Endometrial microvascular endothelial cells (primary cell): Measurements from ENCODE around the gene PERM1. TPM values are rescaled to one million over a fixed set of nuclear protein-coding genes. Genes with fewer than 3 reads are reported as not detected.
"Not testable (repeated sequence)": the region's sequence is repeated elsewhere in the genome, so short reads cannot be mapped to it uniquely, and the experiment has no call there.

Experiments used
- in situ Hi-C: cut with HindIII; loops from 2 replicates; pipeline ENCODE4 v1.10.0; 2017; ENCODE audit warnings: low sequenced_read_pairs, low pct_unique_long_range_greater_than_20kb; ENCODE audit errors: inconsistent ontology term
- total RNA-seq: library from RNA; depleted of rRNA; stranded (reverse); fragments of >200 nt; gene quantifications from one replicate; pipeline ENCODE4 v1.2.3, GENCODE V29; 2015; ENCODE audit errors: inconsistent ontology term

Gene PERM1
- total RNA-seq, 1 donor from 2014 or later, result not detected

DNA sequence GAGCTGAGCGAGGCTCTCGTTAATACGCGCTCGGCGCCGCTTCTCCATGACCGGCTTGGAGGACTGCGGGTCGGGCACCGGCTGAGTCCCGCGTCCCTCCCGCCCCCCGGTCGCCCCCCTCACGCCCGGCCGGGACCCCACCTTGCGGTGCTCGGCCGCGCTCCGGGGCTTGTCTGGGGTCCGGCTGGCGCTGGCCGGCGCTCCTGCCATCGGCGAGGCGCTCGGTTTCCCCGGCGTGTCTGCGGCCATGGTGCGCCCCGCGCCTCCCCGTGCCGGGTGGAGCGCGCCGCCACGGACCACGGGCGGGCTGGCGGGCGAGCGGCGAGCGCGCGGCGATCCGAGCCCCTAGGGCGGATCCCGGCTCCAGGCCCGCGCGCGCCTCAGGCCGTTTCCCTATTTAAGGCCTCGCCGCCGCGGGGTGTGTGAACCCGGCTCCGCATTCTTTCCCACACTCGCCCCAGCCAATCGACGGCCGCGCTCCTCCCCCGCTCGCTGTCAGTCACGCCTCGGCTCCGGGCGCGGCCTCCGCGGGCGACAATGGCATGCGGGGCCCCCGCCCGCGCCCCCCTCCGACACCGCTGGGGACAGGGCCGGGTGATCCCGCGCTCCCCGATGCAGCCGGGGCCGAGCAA lies 17.9 kb upstream of the PERM1 start, which contains the start of gene HES4:
TSS of gene HES4 (minus strand) at position 373 of the 632 bp plus-strand sequence. CDS start at position 249, 124 bp downstream.
- in situ Hi-C loops, result no loop called here

DNA sequence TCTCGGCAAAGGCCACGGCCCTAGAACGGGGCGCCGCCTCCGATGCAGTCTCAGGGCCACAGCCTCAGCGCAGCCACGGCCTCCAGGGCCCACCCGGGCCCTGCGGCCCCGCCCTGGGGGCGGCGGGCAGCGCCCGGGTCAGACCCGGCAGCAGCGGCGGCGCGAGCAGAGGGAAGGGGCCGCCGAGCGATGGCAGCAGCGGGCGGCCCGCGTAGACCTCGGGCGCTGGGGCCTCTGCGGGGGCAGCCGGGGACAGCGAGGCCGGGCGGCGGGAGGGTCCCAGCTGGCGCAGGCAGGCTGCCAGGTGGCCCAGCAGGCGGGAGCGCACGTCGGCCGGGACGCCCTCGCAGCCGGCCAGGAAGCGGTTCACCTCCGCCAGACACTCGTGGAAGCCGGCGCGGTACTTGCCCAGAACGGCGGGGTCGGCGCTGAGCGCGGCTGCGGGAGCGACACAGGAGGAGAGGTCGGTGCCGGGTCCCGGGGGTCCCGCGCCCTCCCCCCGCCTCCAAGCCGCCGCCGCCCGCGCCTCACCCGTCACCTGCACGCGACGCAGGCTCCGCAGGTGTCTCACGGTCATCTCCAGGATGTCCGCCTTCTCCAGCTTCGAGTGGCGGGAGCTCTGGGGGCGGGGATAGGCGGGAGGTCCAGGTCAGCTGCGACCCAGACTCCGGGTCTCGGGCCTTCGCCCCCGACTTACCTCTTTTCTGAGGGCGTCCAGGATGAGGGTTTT lies 17.3 kb upstream of the PERM1 start:
- in situ Hi-C loops, result no loop called here

DNA sequence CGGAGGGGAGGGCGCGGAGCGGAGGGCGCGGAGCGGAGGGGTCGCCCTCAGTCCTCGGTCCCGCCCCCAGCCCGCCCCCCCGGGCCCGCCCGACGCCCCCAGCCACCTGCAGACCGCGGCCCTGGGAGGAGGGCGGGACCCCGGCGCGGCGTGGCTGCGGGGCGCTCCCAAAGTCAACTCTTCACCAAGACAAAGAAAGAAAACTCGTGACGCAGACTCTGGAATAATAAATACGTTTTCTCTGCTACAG lies 16.8 kb upstream of the PERM1 start:
- in situ Hi-C loops, result no loop called here

DNA sequence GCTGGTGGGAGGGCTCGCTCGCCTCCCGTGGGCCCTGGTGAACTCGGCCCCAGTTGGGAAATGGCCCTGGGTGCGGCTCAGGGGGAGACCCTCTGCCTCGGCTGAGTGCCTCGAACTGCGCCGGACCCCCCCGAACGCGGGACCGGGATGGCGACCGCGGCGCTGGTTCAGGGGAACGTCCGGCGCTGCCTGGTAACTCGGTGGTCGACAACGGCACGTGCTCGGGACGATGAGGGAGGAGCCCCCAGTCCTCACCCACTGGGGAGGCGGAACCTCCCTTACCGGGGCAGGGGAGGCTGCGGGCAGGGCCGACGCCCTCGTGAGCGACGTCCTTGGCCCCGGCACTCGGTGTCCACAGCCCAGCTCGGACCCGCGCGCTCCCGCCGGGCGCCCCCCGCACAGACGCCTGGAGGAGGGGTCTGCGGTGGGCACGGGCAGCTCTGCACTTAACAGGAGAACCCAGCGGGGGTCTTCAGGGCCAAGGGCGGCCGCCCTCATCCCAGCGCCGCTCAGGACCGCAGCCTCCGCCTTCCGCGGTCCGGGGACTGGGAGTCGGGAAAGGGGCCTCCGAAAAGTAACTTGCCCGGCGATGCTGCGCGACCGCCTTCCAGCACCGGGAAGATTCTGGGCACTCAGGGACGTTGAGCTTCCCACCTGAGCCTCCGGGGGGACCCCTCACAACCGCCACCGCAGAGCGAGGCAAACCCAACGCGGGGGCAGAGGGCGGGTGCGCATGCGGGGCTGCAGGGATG lies 16.3 kb upstream of the PERM1 start:
- in situ Hi-C loops, result no loop called here

DNA sequence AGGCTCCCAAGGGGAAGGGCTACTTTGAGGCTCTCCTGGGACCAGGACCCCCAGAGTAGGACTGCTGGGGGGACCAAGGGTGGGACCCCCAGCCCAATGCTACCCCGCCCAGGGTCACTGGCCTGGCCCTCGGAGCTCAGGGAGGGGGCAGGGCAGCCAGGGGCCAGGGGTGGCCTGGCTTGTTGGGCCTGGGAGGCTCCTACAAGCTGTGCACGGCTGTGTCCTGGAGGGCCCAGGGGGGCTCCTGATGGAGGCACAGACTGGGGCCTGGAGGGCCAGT lies 15.8 kb upstream of the PERM1 start:
- in situ Hi-C loops, result no loop called here

DNA sequence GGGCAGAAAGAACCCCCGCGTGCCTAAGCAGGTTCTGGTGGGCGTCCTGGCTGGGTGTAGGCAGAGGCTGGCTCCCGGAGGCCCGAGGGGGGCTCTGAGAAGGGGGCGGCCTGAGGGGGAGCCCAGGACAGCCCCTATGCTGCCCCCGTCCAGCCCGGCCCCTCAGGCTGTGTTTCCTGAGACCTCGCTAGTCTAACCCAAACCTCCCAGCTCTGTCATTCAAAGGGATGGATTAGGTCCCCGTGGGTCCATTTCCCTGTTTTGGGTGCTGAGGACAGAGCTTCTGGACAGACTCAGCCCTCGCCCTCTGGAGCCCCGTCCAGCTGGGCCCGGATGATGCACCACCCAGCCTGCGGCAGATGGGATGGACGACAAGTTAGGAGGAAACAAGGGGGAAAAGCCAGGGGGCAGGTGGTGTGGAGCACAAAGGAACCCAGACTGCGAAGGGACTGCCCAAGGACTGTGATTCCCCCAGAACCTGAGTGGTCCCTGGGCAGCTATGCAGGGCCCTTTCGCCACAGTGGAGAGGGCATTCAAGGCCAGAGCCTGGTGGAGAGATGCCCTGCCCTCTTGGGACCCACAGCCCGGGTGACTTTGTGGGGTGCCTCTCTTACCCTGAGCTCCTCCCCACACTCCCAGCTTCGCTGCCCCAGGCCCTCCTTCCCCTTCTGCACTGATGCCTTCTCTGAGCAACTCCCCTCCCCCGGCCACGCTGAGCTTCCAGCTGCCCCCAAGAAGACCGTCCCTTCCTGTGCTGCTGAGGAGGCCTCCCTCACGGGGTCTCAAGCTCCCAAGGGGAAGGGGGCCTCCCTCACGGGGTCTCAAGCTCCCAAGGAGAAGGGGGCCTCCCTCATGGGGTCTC lies 15.2 kb upstream of the PERM1 start:
- in situ Hi-C loops, result no loop called here

DNA sequence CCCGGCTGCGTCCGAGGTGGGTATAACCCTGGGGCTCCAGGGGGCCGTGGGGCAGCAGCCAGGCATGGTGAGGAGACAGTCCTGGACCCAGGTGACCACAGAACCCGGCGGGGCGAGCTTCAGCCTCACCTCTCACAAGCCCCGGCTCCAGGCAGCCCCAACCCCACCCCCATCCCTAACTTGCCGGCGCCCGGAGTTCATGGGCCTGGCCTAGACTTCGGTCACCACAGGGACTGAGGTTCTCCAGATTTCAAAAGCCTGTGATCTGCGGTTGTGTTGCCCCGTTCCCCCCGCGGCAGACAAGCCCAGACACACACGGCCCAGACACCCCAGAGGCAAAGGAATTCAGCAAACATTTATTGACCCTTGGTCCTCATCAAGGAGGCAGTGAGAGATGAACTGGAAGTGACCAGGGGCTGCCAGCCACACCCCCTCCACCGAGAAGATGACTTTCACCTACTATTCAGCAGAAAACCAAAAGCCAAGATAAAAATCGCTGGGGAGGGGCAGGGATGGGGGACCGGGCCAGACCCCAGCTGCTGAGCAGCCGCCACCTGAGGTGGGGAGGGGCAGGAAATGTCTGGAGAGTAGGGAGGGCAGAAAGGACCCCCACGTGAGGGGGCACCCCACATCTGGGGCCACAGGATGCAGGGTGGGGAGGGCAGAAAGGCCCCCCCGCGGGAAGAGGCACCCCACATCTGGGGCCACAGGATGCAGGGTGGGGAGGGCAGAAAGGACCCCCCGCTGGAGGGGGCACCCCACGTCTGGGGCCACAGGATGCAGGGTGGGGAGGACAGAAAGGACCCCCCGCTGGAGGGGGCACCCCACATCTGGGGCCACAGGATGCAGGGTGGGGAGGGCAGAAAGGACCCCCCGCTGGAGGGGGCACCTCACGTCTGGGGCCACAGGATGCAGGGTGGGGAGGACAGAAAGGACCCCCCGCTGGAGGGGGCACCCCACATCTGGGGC lies 14.1 kb upstream of the PERM1 start:
- in situ Hi-C loops, result no loop called here

DNA sequence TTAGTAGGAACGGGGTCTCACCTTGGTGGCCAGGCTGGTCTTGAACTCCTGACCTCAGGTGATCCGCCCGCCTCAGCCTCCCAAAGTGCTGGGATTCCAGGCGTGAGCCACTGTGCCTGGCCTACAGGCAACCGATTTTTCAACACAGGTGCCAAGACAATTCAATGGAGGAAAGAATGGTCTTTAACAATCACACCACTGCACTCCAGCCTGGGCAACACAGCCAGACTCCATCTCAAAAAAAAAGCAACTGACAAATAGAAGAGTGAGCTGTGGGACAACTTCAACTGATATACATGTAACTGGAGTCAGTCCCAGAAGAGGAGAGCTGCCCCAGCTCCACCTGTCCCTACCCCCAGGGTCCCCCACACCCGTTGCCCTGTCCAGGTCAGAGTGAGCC lies 12.7 kb upstream of the PERM1 start:
- in situ Hi-C loops, result not testable (repeated sequence)

DNA sequence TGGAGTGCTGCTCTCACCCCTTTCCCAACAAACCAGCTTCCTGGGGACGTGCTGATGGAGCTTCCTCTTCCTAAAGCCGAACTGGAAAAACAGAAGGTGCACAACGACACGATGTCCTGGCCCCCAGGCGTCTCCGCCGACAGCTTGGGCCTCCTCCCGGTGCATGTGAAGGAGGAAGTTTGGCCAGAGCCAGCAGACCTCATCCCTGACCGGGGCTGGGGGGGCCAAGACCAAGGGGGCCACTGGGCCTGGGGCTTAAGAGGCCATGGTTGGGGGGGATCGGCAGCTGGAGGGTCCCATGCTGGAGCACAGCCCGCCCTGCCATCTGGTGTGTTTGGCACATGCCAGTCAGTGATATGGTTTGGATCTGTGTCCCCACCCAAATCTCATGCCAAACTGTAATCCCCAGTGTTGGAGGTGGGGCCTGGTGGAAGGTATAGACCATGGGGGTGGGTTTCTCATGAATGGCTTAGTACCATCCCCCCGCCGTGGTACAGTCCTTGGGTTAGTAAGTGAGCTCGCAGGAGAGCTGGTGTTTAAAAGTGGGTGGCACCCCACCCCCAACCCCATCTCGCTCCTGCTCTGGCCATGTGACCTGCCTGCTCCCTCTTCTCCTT lies 11.6 kb upstream of the PERM1 start:
- in situ Hi-C loops, result no loop called here

DNA sequence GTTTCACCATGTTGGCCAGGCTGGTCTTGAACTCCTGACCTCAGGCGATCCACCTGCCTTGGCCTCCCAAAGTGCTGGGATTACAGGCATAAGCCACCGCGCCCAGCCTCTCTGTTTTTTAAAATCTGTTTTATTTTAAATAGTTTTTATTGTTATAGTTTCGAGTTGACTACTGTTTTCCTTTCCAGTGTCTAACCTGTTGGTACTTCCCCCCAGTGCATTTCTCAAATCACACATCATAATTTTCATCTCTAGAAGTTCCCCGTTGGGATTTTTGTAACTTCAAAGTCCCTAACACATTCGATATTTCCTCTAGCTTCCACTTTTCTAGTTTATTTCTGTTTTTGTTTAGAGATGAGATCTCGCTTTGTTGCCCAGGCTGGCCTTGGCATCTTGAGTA lies 10.5 kb upstream of the PERM1 start:
- in situ Hi-C loops, result no loop called here

DNA sequence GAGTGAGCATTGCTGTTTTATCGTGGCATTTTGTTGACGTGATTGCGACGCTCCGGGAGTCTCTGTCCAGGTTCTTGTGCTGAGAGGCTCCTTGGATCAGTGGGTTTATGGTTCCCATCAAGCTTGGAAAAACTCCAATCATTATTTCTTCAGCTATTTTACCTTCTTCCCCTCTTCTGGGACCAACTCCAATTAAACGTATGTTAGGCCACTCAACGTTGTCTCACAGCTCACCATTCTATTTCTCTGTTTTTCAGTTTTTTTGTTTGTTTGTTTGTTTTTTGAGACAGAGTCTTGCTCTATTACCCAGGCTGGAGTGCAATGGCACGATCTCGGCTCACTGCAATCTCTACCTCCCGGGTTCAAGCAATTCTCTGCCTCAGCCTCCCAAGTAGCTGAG lies 10.0 kb upstream of the PERM1 start:
- in situ Hi-C loops, result no loop called here

DNA sequence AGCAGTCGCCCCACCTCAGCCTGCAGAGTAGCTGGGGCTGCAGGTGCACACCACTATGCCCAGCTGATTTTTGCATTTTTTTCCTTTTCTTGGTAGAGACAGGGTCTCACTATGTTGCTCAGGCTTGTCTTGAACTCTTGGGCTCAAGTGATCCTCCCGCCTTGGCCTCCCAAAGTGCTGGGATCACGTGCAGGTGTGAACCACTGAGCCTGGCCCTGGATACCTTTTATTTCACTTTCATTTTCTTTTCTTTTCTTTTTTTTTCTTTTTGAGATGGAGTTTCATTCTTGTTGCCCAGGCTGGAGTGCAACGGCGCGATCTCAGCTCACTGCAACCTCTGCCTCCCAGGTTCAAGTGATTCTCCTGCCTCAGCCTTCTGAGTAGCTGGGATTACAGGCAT lies 9.4 kb upstream of the PERM1 start:
- in situ Hi-C loops, result not testable (repeated sequence)

DNA sequence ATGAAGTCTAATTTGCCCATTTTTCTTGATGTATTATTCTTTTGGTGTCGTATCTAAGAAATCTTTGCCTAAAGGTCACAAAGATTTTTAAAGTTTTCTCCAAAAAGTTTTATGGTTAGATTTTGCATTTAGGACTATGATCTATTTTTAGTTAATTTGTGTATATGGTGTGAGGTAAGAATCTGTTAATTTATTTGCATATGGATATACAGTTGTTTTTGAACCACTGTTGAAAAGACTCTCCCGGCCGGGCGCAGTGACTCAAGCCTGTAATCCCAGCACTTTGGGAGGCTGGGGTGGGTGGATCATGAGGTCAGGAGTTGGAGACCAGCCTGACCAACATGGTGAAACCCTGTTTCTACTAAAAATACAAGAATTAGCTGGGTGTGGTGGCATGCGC lies 6.2 kb upstream of the PERM1 start:
- in situ Hi-C loops, result not testable (repeated sequence)

DNA sequence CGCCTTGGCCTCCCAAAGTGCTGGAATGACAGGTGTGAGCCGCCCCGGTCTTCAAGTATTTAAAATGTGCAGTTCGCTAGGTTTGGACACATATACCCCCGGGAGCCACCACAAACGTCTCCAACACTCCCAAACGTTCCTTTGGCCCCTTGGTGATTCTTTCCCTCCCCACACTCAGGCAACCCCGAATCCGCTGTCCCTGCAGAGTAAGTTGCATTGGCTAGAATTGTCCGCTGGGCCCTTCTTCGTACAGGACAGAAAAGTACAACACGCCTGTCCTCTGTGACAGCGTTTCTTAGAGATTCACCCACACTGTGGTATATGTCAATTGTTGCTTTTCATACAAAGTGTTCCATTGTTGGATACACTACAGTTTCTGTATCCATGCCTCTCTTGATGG lies 3.2 kb upstream of the PERM1 start:
- in situ Hi-C loops, result no loop called here

DNA sequence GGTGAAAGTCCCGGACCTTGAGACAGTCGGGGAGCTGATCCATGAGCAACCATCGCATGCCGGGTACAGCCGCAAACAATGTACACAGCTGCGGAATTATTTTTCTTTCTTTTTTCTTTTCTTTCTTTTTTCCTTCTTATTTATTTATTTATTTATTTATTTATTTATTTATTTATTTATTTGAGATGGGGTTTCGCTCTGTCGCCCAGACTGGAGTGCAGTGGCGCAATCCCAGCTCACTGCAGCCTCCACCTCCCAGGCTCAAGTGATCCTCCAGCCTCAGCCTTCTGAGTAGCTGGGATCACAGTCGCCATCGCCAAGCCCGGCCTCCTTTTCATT lies 2.6 kb upstream of the PERM1 start:
- in situ Hi-C loops, result no loop called here

DNA sequence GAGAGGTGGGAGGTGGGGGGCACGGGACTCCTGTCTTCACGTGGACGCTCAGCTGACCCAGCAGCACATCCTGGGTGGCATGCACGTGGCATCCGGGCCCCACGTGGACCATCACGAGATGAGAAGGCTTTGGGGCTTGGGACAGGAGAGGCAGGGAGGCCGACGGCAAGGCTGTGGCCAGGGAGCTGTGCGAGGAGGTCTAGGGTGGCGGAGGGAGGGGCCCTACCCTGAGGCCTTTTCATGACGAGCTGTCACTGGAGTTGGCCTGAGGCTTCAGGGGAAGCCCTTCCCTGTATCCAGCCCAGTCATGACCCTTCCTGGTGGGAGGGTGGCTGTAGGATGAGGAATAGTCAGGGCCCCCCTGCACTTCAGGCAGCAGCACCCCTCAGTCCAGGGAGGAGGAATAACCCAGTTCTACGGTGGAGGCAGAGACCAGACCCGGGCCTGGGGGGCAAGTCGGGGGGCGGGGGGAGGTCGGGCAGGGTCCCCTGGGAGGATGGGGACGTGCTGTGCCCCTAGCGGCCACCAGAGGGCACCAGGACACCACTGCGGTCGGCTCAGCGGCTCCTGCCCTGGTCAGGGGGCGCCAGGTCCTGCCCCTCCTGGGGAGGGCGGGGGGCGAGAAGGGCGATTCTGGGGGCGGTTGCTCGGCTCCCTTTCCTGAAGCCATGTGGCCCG lies 2.0 kb upstream of the PERM1 start:
- in situ Hi-C loops, result no loop called here

DNA sequence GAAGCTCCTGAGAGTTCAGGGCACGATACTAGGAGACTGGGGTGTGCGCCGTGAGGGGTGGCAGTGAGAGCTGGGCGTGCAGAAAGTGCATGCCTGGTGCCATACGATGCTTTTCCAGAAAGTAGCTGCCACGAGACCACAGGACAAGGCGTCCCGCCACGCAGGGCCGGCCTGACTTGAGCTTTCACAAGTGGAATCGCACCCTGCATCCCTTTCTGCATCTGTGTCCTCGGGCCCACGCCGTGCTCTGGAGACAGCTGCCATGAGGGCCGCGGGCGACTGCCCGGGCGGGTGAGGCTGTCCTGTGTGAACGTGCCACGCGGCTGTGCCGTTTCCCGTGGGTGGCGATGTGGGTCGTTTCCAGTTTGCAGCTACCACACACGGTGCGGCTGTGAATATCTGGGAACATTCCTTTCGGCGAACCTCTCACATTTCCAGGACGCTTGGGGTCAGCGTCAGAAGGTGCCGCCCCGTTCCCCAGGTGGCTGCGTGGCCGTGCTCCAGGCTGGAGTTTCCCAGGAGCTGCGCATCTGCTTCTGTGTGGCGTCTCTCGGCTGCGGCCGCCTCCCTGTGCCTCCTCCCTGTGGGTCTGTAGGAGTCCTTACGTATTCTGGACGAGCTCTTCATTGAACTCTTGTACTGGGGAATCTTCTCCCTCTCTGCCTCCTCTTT lies 1.0 kb upstream of the PERM1 start:
- in situ Hi-C loops, result no loop called here
